ENCODE results near the gene PLPP3.

Gene PLPP3

GRCh38 chr1:56576880-56577405 is 2.4 kb downstream of the PLPP3 start:
- DNase-seq (ENCODE audit: low spot score), result peak; percentile 38

- DNase-seq (ENCODE audit: low spot score), result no peak
These were observed 3.5 kb downstream of the PLPP3 start for GRCh38 chr1:56575865-56576264.

- DNase-seq (ENCODE audit: low spot score), result no peak
These were observed 4.6 kb downstream of the PLPP3 start for GRCh38 chr1:56574794-56575193.

GRCh38 chr1:56573311-56573710 is 6.1 kb downstream of the PLPP3 start:
- no peak for DNase-seq (ENCODE audit: low spot score)

GRCh38 chr1:56572334-56573050 is 6.9 kb downstream of the PLPP3 start:
- DNase-seq (ENCODE audit: low spot score), result no peak

GRCh38 chr1:56571448-56571847 is 7.9 kb downstream of the PLPP3 start:
- no peak for DNase-seq (ENCODE audit: low spot score)

- DNase-seq (ENCODE audit: low spot score), result no peak
These were observed 8.4 kb downstream of the PLPP3 start for GRCh38 chr1:56570924-56571372.

- no peak for DNase-seq (ENCODE audit: low spot score)
These were observed 9.7 kb downstream of the PLPP3 start for GRCh38 chr1:56569661-56570060.

- DNase-seq (ENCODE audit: low spot score), result no peak
These were observed 12.4 kb downstream of the PLPP3 start for GRCh38 chr1:56566994-56567393.

GRCh38 chr1:56566061-56566744 is 13.2 kb downstream of the PLPP3 start:
- no peak for DNase-seq (ENCODE audit: low spot score)

- DNase-seq (ENCODE audit: low spot score), result no peak
These were observed 14.7 kb downstream of the PLPP3 start for GRCh38 chr1:56564615-56565014.

- no peak for DNase-seq (ENCODE audit: low spot score)
These were observed 15.8 kb downstream of the PLPP3 start for GRCh38 chr1:56563568-56563967.

GRCh38 chr1:56562891-56563452 is 16.4 kb downstream of the PLPP3 start:
- no peak for DNase-seq (ENCODE audit: low spot score)

GRCh38 chr1:56561227-56562019 is 17.9 kb downstream of the PLPP3 start:
- no peak for DNase-seq (ENCODE audit: low spot score)

GRCh38 chr1:56557746-56558145 is 21.6 kb downstream of the PLPP3 start:
- no peak for DNase-seq (ENCODE audit: low spot score)

GRCh38 chr1:56555448-56555847 is 23.9 kb downstream of the PLPP3 start:
- no peak for DNase-seq (ENCODE audit: low spot score)

- DNase-seq (ENCODE audit: low spot score), result no peak
These were observed 26.3 kb downstream of the PLPP3 start for GRCh38 chr1:56553046-56553445.

- no peak for DNase-seq (ENCODE audit: low spot score)
These were observed 27.0 kb downstream of the PLPP3 start for GRCh38 chr1:56552349-56552748.

- no peak for DNase-seq (ENCODE audit: low spot score)
These were observed 27.7 kb downstream of the PLPP3 start for GRCh38 chr1:56551691-56552090.

GRCh38 chr1:56550859-56551188 is 28.5 kb downstream of the PLPP3 start:
- no peak for DNase-seq (ENCODE audit: low spot score)

- no peak for DNase-seq (ENCODE audit: low spot score)
These were observed 29.1 kb downstream of the PLPP3 start for GRCh38 chr1:56550138-56550858.

- no peak for DNase-seq (ENCODE audit: low spot score)
These were observed 30.8 kb downstream of the PLPP3 start for GRCh38 chr1:56548571-56548970.
